Measurements from ENCODE around the gene MTCH1. TPM values are rescaled to one million over a fixed set of nuclear protein-coding genes. Genes with fewer than 3 reads are reported as not detected.
"Not testable (repeated sequence)": the region's sequence is repeated elsewhere in the genome, so short reads cannot be mapped to it uniquely, and the experiment has no call there.

Gene MTCH1
- total RNA-seq, 2 donors from 2014 or later = 97.9 to 133 TPM

GRCh38 chr6:36946526-36946925 is 39.5 kb downstream of the MTCH1 start:
- H3K36me3 Mint-ChIP-seq (ENCODE audit: low read depth) = no peaks in the 10 kb centered on the region
- no peaks in the 10 kb centered on the region for H3K9me3 Mint-ChIP-seq
- H3K4me3 Mint-ChIP-seq = no peak overlapping the region
- H3K4me1 Mint-ChIP-seq = peaks cover 13% of the 10 kb centered on the region
- ATAC-seq (replicated peaks) = no peak
- no peak overlapping the region for H3K27ac Mint-ChIP-seq
- no peaks in the 10 kb centered on the region for H3K27me3 Mint-ChIP-seq

GRCh38 chr6:36945301-36945700 is 40.7 kb downstream of the MTCH1 start:
- Mint-ChIP-seq H3K9me3 (no peaks in the 10 kb centered on the region), H3K4me1 (peaks cover 13% of the 10 kb centered on the region), H3K4me3 (no peak overlapping the region), H3K27me3 (peaks cover 2% of the 10 kb centered on the region), H3K36me3 (ENCODE audit: low read depth) (no peaks in the 10 kb centered on the region), H3K27ac (no peak overlapping the region)
- ATAC-seq (replicated peaks) = no peak

DNA sequence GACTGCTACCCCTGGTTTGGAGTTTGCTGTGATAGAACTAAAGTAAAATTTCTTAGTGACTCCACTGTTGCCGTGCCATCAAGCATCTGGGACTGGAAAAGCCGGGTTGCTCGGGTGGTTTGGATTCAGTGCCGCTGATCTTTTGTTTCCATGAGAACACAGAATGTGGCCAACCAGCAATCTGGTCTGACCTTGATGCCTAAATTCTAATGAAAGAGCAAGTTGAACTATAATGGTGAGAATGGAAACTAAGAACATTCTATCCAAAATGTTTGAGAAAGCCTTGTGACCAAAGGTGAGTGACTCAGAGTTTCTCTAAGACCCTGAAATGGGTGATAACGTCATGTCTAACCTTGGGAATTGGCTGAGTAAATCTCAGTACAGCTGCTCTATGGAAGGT is 41.3 kb downstream of the MTCH1 start:
- peak; percentile 58 for ATAC-seq (replicated peaks)
- Mint-ChIP-seq H3K27me3 (peaks cover 6% of the 10 kb centered on the region), H3K27ac (no peak overlapping the region), H3K9me3 (no peaks in the 10 kb centered on the region), H3K4me1 (peaks cover 11% of the 10 kb centered on the region), H3K36me3 (ENCODE audit: low read depth) (no peaks in the 10 kb centered on the region), H3K4me3 (no peak overlapping the region)

DNA sequence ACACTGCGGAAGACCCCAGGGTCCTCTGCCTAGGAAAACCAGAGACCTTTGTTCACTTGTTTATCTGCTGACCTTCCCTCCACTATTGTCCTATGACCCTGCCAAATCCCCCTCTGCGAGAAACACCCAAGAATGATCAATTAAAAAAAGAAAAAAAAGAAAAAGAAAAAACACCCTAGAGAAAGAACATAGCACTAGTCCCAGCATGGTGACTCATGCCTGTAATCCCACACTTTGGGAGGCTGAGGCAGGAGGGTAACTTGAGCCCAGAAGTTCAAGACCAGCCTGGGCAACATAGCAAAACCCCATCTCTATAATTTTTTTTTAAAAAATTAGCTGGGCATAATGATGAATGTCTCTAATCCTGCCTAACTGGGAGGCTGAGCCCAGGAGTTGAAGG is 43.7 kb downstream of the MTCH1 start:
- H3K4me3 Mint-ChIP-seq; ATAC-seq (replicated peaks); H3K27me3 Mint-ChIP-seq; H3K4me1 Mint-ChIP-seq; H3K36me3 Mint-ChIP-seq (ENCODE audit: low read depth); H3K9me3 Mint-ChIP-seq; H3K27ac Mint-ChIP-seq: not testable (repeated sequence)

DNA sequence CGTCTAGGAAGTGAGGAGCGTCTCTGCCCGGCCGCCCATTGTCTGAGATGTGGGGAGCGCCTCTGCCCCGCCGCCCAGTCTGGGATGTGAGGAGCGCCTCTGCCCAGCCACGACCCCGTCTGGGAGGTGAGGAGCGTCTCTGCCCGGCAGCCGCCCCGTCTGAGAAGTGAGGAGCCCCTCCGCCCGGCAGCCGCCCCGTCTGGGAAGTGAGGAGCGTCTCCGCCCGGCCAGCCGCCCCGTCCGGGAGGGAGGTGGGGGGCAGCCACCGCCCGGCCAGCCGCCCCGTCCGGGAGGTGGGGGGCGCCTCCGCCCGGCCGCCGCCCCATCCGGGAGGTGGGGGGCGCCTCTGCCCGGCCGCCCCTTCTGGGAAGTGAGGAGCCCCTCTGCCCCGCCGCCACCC is 44.4 kb downstream of the MTCH1 start:
- H3K4me1 Mint-ChIP-seq = not testable (repeated sequence)

GRCh38 chr6:36940027-36940426 is 46.0 kb downstream of the MTCH1 start:
- Mint-ChIP-seq H3K36me3 (ENCODE audit: low read depth) (no peaks in the 10 kb centered on the region), H3K27ac (no peak overlapping the region), H3K27me3 (peaks cover 6% of the 10 kb centered on the region), H3K4me1 (peaks cover 3% of the 10 kb centered on the region), H3K9me3 (no peaks in the 10 kb centered on the region), H3K4me3 (no peak overlapping the region)
- ATAC-seq (replicated peaks) = no peak

More for the DNA sequence above, 44.4 kb downstream of the MTCH1 start:
- H3K27me3 Mint-ChIP-seq; H3K36me3 Mint-ChIP-seq (ENCODE audit: low read depth); H3K9me3 Mint-ChIP-seq; H3K27ac Mint-ChIP-seq; ATAC-seq (replicated peaks); H3K4me3 Mint-ChIP-seq: not testable (repeated sequence)

DNA sequence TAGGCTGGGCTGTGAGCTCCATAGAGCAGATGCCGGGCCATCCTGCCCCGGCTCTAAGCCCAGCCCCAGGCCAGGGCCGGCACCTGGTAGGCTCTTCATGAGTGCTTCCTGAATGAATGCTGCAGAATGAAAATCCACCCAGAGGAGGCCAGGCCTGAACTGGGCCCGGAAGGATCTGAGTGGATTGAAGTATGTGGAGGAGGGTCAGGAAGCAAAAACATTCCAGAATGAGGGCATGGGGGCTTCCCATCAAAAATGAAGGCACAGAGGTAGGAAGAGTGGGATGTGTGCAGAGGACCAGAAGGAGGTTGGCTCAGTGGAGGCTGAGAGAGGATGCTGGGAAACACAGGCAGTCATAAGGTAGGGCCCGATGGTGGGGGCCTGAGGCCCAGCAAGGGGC is 47.0 kb downstream of the MTCH1 start:
- not testable (repeated sequence) for H3K4me3 Mint-ChIP-seq; ATAC-seq (replicated peaks); H3K27me3 Mint-ChIP-seq; H3K27ac Mint-ChIP-seq; H3K9me3 Mint-ChIP-seq; H3K4me1 Mint-ChIP-seq; H3K36me3 Mint-ChIP-seq (ENCODE audit: low read depth)

GRCh38 chr6:36938536-36938935 is 47.5 kb downstream of the MTCH1 start:
- Mint-ChIP-seq H3K4me3 (no peak overlapping the region), H3K36me3 (ENCODE audit: low read depth) (no peaks in the 10 kb centered on the region), H3K27me3 (peaks cover 6% of the 10 kb centered on the region), H3K9me3 (no peaks in the 10 kb centered on the region), H3K27ac (no peak overlapping the region), H3K4me1 (no peaks in the 10 kb centered on the region)
- no peak for ATAC-seq (replicated peaks)

DNA sequence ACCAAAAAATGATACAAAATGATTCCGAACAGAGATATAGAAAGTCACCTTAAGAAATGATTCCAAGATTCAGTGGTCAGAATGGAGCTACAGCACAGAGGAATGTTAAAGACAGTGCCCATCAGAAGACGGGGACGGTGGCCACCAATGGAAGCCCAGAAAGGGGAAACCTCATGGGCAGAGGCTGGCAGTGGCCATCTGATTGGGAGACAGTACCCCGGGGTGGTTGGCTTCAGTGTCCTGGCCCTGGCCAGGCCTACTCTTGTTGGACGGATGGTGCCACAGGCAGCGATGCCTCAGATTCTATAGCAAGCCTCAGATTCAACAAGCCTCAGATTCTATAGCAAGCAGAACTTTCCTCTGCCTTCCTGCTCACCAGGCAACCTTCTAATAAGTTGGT is 48.1 kb downstream of the MTCH1 start:
- H3K4me3 Mint-ChIP-seq = no peak overlapping the region
- no peaks in the 10 kb centered on the region for H3K9me3 Mint-ChIP-seq
- no peaks in the 10 kb centered on the region for H3K4me1 Mint-ChIP-seq
- H3K27ac Mint-ChIP-seq = no peak overlapping the region
- no peak for ATAC-seq (replicated peaks)
- peaks cover 6% of the 10 kb centered on the region for H3K27me3 Mint-ChIP-seq
- H3K36me3 Mint-ChIP-seq (ENCODE audit: low read depth) = no peaks in the 10 kb centered on the region

GRCh38 chr6:36936824-36937223 is 49.2 kb downstream of the MTCH1 start:
- no peaks in the 10 kb centered on the region for H3K9me3 Mint-ChIP-seq
- H3K27ac Mint-ChIP-seq = no peak overlapping the region
- no peak overlapping the region for H3K4me3 Mint-ChIP-seq
- no peaks in the 10 kb centered on the region for H3K4me1 Mint-ChIP-seq
- ATAC-seq (replicated peaks) = no peak
- peaks cover 6% of the 10 kb centered on the region for H3K27me3 Mint-ChIP-seq
- no peaks in the 10 kb centered on the region for H3K36me3 Mint-ChIP-seq (ENCODE audit: low read depth)

GRCh38 chr6:36934901-36935300 is 51.1 kb downstream of the MTCH1 start:
- no peak for ATAC-seq (replicated peaks)

GRCh38 chr6:36933519-36933918 is 52.5 kb downstream of the MTCH1 start:
- H3K27me3 Mint-ChIP-seq = no peaks in the 10 kb centered on the region
- H3K4me1 Mint-ChIP-seq = peaks cover 5% of the 10 kb centered on the region
- no peak overlapping the region for H3K27ac Mint-ChIP-seq
- ATAC-seq (replicated peaks) = no peak
- no peaks in the 10 kb centered on the region for H3K9me3 Mint-ChIP-seq
- no peak overlapping the region for H3K4me3 Mint-ChIP-seq
- H3K36me3 Mint-ChIP-seq (ENCODE audit: low read depth) = no peaks in the 10 kb centered on the region

More at GRCh38 chr6:36934901-36935300, 51.1 kb downstream of the MTCH1 start:
- H3K36me3 Mint-ChIP-seq (ENCODE audit: low read depth) = no peaks in the 10 kb centered on the region
- H3K4me1 Mint-ChIP-seq = peaks cover 5% of the 10 kb centered on the region
- H3K9me3 Mint-ChIP-seq = no peaks in the 10 kb centered on the region
- H3K27ac Mint-ChIP-seq = no peak overlapping the region
- H3K27me3 Mint-ChIP-seq = no peaks in the 10 kb centered on the region
- no peak overlapping the region for H3K4me3 Mint-ChIP-seq

DNA sequence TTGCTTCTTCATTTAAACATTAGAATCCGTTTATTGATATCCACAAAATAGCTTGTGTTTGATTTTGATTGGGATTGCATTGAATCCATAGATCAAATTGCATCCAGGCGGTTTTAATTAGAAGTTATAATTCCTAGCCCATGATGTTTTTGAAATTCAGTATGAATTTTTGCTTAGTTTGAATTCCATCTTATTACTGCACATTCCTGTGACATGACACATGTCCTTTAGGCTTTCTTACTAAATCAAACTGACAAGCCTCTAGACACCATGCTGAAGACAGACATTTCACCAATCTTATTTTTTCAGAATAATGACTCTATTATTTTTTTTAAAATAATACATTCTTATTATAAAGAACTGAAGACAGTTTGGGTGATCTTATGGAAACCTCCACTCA is 52.9 kb downstream of the MTCH1 start:
- Mint-ChIP-seq H3K4me1 (peaks cover 5% of the 10 kb centered on the region), H3K27me3 (no peaks in the 10 kb centered on the region), H3K4me3 (no peak overlapping the region), H3K9me3 (no peaks in the 10 kb centered on the region), H3K27ac (no peak overlapping the region), H3K36me3 (ENCODE audit: low read depth) (no peaks in the 10 kb centered on the region)
- ATAC-seq (replicated peaks) = no peak

DNA sequence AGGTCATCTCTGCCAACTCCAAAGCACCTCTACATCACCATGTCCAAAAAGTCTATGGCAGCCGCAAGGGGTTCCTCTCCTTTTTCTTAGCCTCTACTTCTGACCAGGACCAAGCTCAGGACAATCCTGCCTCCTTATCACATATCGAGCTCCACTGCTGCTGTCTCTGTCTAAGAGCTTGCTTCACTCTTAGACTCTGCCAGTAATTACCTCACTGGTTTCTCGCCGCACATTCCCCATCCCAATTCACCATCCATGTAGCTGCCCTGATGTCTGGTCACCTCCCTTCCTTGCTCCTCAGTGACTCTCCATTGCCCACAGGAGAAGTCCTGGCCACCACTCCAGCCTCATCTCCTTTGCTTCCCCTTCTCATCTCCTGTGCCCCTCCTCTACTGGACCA is 55.5 kb downstream of the MTCH1 start:
- H3K27ac Mint-ChIP-seq = no peak overlapping the region
- peaks cover under 1% of the 10 kb centered on the region for H3K36me3 Mint-ChIP-seq (ENCODE audit: low read depth)
- no peak overlapping the region for H3K4me3 Mint-ChIP-seq
- H3K27me3 Mint-ChIP-seq = no peaks in the 10 kb centered on the region
- H3K9me3 Mint-ChIP-seq = no peaks in the 10 kb centered on the region
- no peak for ATAC-seq (replicated peaks)
- H3K4me1 Mint-ChIP-seq = peaks cover 10% of the 10 kb centered on the region

DNA sequence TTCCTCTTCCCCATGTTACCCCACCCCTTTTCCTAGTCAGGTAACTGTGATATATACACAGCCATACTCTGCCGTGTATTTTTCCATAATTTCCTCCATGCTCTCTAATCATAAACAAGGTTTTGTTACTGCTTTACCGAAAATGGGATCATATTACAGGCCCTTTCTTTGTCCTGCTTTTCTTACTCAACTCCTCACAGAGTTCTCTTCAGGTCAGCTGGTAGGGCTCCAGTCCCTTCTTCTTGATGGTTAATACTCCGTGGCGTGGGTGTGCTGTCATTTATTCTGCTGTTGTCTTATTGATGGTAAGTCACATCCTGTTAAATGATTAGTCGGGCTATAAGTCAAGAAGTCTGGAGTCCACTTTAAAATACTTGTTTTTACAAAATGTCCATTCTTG is 56.4 kb downstream of the MTCH1 start:
- ATAC-seq (replicated peaks) = no peak
- Mint-ChIP-seq H3K27me3 (no peaks in the 10 kb centered on the region), H3K9me3 (no peaks in the 10 kb centered on the region), H3K4me1 (peaks cover 10% of the 10 kb centered on the region), H3K4me3 (no peak overlapping the region), H3K27ac (no peak overlapping the region), H3K36me3 (ENCODE audit: low read depth) (peaks cover 9% of the 10 kb centered on the region)

GRCh38 chr6:36929152-36929551 is 56.8 kb downstream of the MTCH1 start:
- no peak overlapping the region for H3K27ac Mint-ChIP-seq
- H3K4me1 Mint-ChIP-seq = peaks cover 10% of the 10 kb centered on the region
- no peak overlapping the region for H3K4me3 Mint-ChIP-seq
- no peaks in the 10 kb centered on the region for H3K9me3 Mint-ChIP-seq
- H3K36me3 Mint-ChIP-seq (ENCODE audit: low read depth) = peaks cover 14% of the 10 kb centered on the region
- H3K27me3 Mint-ChIP-seq = no peaks in the 10 kb centered on the region
- ATAC-seq (replicated peaks) = no peak

All from activated T-helper 17 cell treated with anti-CD3 and anti-CD28 coated beads, Interleukin-2, amount 50 U/mL, for 72 hours (primary cell).